Uterus (tissue), 4 donors: ENCODE data around the gene YWHAQ. TPM values are rescaled to one million over a fixed set of nuclear protein-coding genes. Genes with fewer than 3 reads are reported as not detected.

Experiments used
- DNase-seq, 2 donors: peaks; one replicate each; pipeline ENCODE4 v3.0.0-alpha.2; 2019 to 2020
- H3K27ac ChIP-seq, 2 donors: fragments of 200-600 bp; sonication (generic); 1 replicate in 1 of 2; 2 replicates in 1 of 2; pipeline ENCODE4 v1.5.1; 2016 to 2018
- H3K27me3 ChIP-seq, 2 donors: fragments of 200-600 bp; sonication (generic); one replicate each; pipeline ENCODE4 v1.5.1; 2018 to 2019; ENCODE audit warnings: control low read depth in 1 of 2
- H3K36me3 ChIP-seq, 2 donors: fragments of 200-600 bp; sonication (generic); one replicate each; pipeline ENCODE4 v1.5.1; 2019; ENCODE audit warnings: control low read depth in 1 of 2
- H3K4me1 ChIP-seq, 2 donors: fragments of 200-600 bp; sonication (generic); one replicate each; pipeline ENCODE4 v1.5.1; 2018 to 2019; ENCODE audit warnings: control low read depth in 1 of 2
- H3K4me3 ChIP-seq, 2 donors: fragments of 200-600 bp; sonication (generic); 1 replicate in 1 of 2; 2 replicates in 1 of 2; pipeline ENCODE4 v1.5.1; 2018 to 2019; ENCODE audit warnings: mild to moderate bottlenecking in 1 of 2
- H3K9me3 ChIP-seq, 2 donors: fragments of 200-600 bp; sonication (generic); one replicate each; pipeline ENCODE4 v1.5.1; 2019; ENCODE audit warnings: control low read depth in 1 of 2
- POLR2A ChIP-seq, 2 donors: fragments of 450-650 bp; IDR thresholded peaks; one replicate each; pipeline ENCODE4 v1.6.1; 2016; ENCODE audit warnings: antibody characterized with exemption in 2 of 2, mild to moderate bottlenecking in 1 of 2, moderate library complexity in 1 of 2
- intact Hi-C: fragments of 100-400 bp; cut with DNase I; formaldehyde crosslinking; loops from one replicate; pipeline ENCODE4 v1.15.1; 2023; ENCODE audit warnings: low total_unique reads
- total RNA-seq, 4 donors: library from RNA; depleted of rRNA in 3 of 4; stranded (reverse); fragments of >200 nt in 3 of 4; gene quantifications; one replicate each; pipeline versions ENCODE4 v1.1.0 to v1.2.4, GENCODE V29; 2014 to 2023
- TF ChIP-seq, protein P1 (sequence below), 4 experiments: fragments of 200-600 bp in 2 of 4; fragments of 450-650 bp in 2 of 4; sonication (generic) in 2 of 4; IDR thresholded peaks; one replicate each; pipeline ENCODE4 v1.5.1; 2016 to 2019; ENCODE audit warnings: antibody characterized with exemption in 4 of 4, mild to moderate bottlenecking in 2 of 4, moderate library complexity in 1 of 4
- donor health status: DM: yes; HTN: yes; CAD: no.

The YWHAQ gene
- total RNA-seq, 4 donors from 2014 or later = 155 to 275 (median 254) TPM

DNA sequence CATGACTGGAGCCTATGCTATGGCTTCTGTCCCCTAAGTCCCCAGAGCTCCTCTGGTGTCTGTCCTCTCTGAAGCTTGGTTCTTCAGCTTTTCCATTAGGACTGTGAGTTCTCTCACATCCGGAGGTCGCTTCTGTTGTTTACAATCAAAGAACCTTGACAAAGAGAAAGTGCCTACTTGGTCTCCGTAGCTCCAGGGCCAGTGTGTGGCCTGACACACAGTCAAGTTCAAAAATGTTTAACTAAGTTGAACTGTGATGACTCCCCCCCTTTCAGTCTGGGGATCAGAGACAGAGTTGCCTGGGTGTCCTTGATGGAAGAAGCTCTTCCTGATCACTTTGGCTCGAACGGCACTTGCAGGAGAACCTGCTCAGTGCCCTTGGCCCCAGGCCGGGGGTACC, 26.3 kb upstream of the YWHAQ start:
- Histone ChIP-seq H3K9me3 (no peaks in the 10 kb centered on the region), H3K27ac (no peak overlapping the region), H3K27me3 (no peaks in the 10 kb centered on the region), H3K4me3 (no peak overlapping the region), H3K36me3 (no peaks in the 10 kb centered on the region), H3K4me1 (no peaks in the 10 kb centered on the region)
- intact Hi-C loops = no loop called here
- no peak for DNase-seq
- TF ChIP-seq, protein P1, sequence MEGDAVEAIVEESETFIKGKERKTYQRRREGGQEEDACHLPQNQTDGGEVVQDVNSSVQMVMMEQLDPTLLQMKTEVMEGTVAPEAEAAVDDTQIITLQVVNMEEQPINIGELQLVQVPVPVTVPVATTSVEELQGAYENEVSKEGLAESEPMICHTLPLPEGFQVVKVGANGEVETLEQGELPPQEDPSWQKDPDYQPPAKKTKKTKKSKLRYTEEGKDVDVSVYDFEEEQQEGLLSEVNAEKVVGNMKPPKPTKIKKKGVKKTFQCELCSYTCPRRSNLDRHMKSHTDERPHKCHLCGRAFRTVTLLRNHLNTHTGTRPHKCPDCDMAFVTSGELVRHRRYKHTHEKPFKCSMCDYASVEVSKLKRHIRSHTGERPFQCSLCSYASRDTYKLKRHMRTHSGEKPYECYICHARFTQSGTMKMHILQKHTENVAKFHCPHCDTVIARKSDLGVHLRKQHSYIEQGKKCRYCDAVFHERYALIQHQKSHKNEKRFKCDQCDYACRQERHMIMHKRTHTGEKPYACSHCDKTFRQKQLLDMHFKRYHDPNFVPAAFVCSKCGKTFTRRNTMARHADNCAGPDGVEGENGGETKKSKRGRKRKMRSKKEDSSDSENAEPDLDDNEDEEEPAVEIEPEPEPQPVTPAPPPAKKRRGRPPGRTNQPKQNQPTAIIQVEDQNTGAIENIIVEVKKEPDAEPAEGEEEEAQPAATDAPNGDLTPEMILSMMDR (IDR thresholded peaks at IDR 0.05) = no peak
- no peak for TF ChIP-seq POLR2A (IDR thresholded peaks at IDR 0.05)

DNA sequence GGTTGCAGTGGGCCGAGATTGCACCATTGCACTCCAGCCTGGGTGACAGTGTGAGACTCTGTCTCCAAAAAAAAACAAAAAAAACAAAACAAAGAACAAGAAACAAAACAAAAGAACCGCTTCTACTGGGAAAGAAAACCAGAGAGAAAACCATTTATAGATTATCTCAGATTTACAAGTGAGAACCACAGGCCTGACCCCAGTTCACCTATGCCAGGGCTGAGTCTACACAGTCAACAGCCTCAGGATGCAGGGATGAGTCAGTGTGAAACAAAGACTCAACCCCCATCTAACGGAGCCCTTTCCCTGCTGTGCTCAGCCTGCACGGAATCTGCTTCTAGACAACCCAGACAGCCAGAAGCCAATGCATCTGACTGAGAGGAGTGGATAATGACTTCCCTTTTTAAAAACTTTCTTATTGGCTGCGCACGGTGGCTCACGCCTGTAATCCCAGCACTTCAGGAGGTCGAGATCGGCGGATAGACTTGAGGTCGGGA, 25.5 kb upstream of the YWHAQ start:
- intact Hi-C loops = no loop called here
- Histone ChIP-seq H3K4me1 (no peaks in the 10 kb centered on the region), H3K4me3 (no peak overlapping the region), H3K9me3 (no peaks in the 10 kb centered on the region), H3K27me3 (no peaks in the 10 kb centered on the region), H3K27ac (no peak overlapping the region), H3K36me3 (no peaks in the 10 kb centered on the region)
- no peak for DNase-seq
- TF ChIP-seq, protein P1 (IDR thresholded peaks at IDR 0.05) = no peak
- no peak for TF ChIP-seq POLR2A (IDR thresholded peaks at IDR 0.05)

- no peak for DNase-seq
Observed at GRCh38 chr2:9655441-9656269, 24.9 kb upstream of the YWHAQ start.

GRCh38 chr2:9654452-9655100, 23.8 kb upstream of the YWHAQ start:
- Histone ChIP-seq H3K27ac (no peak overlapping the region), H3K36me3 (no peaks in the 10 kb centered on the region), H3K9me3 (no peaks in the 10 kb centered on the region), H3K4me3 (no peak overlapping the region), H3K4me1 (no peaks in the 10 kb centered on the region), H3K27me3 (no peaks in the 10 kb centered on the region)
- intact Hi-C loops = no loop called here
- no peak for DNase-seq
- no peak for TF ChIP-seq POLR2A (IDR thresholded peaks at IDR 0.05)
- TF ChIP-seq, protein P1 (IDR thresholded peaks at IDR 0.05) = no peak

More at GRCh38 chr2:9655441-9656269, 24.9 kb upstream of the YWHAQ start:
- Histone ChIP-seq H3K9me3 (no peaks in the 10 kb centered on the region), H3K4me3 (no peak overlapping the region), H3K36me3 (no peaks in the 10 kb centered on the region), H3K27me3 (no peaks in the 10 kb centered on the region), H3K27ac (no peak overlapping the region), H3K4me1 (no peaks in the 10 kb centered on the region)
- TF ChIP-seq POLR2A (IDR thresholded peaks at IDR 0.05) = no peak
- TF ChIP-seq, protein P1 (IDR thresholded peaks at IDR 0.05) = no peak
- intact Hi-C loops = no loop called here
